ENCODE data around the gene TELO2. TPM values are rescaled to one million over a fixed set of nuclear protein-coding genes. Genes with fewer than 3 reads are reported as not detected.

Gene TELO2
- total RNA-seq, 2 experiments from 2014 or later: 29.7 to 30.8 TPM

DNA sequence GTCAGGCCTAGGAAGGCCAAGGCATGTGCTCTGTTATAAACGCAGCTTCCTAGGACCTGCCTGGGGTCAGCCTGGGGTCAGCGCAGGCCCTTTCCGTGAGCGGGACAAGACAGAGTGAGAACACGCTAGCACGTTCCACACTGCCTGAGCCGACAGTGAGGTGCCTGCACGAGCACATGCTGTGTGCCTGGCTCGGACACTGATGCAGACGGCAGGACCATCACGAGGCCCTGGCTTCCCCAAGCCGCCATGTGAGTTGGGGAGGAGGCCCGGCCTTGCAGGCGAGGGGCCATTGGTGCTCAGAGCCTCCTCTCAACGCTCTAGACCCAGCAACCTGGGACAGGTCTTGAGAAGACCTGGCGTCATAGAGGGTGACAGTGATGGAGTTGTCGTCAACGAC lies 49.4 kb downstream of the TELO2 start:
- H3K27ac Mint-ChIP-seq: peak overlapping the region; percentile 80
- intact Hi-C loops (cut with DNase I, micrococcal nuclease): no loop called here
- H3K4me1 Mint-ChIP-seq (ENCODE audit: low read depth): peaks cover 81% of the 10 kb centered on the region
- ATAC-seq (ENCODE audit: poor library complexity): no peak
- no peak overlapping the region for H3K4me3 ChIP-seq (ENCODE audit: low read length)
- POLR2A ChIA-PET: interaction anchor here (1.7 to 4.9 kb wide), 2 partner anchors 8 to 9 kb away, joined by 7 to 34 read pairs; partner anchors contain the start of gene TMEM204
- H3K27ac ChIP-seq (ENCODE audit: low read depth in 1 of 2, low read length in 2 of 2): no peak overlapping the region
- H3K9me3 Mint-ChIP-seq: no peaks in the 10 kb centered on the region
- H3K9me3 ChIP-seq (ENCODE audit: control insufficient read depth in 1 of 2, insufficient read depth in 1 of 2, low read length in 2 of 2): no peaks in the 10 kb centered on the region
- no peaks in the 10 kb centered on the region for H3K27me3 ChIP-seq (ENCODE audit: control insufficient read depth in 1 of 2, insufficient read depth in 2 of 2, low read length in 2 of 2)
- H3K27me3 Mint-ChIP-seq: no peaks in the 10 kb centered on the region
- H3K4me3 Mint-ChIP-seq: peak overlapping the region; percentile 77
- H3K4me1 ChIP-seq (ENCODE audit: insufficient read depth, low read length): peaks cover 99% of the 10 kb centered on the region
- TF ChIP-seq, protein P1, sequence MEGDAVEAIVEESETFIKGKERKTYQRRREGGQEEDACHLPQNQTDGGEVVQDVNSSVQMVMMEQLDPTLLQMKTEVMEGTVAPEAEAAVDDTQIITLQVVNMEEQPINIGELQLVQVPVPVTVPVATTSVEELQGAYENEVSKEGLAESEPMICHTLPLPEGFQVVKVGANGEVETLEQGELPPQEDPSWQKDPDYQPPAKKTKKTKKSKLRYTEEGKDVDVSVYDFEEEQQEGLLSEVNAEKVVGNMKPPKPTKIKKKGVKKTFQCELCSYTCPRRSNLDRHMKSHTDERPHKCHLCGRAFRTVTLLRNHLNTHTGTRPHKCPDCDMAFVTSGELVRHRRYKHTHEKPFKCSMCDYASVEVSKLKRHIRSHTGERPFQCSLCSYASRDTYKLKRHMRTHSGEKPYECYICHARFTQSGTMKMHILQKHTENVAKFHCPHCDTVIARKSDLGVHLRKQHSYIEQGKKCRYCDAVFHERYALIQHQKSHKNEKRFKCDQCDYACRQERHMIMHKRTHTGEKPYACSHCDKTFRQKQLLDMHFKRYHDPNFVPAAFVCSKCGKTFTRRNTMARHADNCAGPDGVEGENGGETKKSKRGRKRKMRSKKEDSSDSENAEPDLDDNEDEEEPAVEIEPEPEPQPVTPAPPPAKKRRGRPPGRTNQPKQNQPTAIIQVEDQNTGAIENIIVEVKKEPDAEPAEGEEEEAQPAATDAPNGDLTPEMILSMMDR (IDR thresholded peaks at IDR 0.05): no peak
- H3K36me3 Mint-ChIP-seq (ENCODE audit: low read depth): peaks cover 85% of the 10 kb centered on the region
- no peak for DNase-seq
- CTCF ChIA-PET: no interaction called here
- peaks cover 89% of the 10 kb centered on the region for H3K36me3 ChIP-seq (ENCODE audit: insufficient read depth, low read length)

DNA sequence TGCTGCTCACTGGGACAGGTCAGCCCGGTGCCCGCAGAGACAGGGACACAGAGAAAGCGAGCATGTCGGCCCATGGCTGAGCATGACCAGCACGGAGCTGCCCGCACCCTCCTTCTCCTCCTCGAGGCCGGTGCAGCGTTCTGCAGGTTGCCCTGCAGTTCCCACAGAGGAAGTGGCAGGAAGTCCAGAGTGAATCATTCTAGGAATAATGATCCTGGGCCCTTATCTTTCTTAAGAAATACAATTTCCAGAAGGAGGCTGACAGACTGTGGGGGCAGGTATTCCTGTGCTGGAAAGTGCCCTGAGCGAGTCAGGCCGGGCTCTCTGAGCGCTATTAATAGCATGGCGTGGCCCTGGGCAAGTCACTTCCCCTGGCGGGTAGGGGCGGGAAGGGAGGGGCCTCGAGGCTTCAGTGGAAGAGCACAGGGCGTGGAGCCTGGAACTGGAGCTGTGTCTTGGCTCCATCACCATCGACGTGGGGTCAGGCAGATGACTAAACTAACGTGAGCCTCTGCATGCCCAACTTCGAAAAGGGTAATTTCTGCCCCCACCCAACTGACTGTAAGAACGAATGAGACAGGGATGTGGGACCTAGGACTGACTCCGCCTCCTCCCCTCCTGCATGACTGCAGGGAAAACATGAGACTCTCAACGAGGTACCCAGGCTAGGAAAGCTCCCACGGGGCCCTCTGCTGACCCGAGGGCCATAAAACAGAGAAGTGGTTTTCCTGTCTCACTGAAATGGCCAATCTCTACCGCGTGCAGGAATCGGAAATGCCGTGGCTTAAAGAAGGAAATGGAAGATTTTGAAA lies 50.1 kb downstream of the TELO2 start:
- CTCF ChIA-PET: no interaction called here
- Mint-ChIP-seq H3K27me3 (no peaks in the 10 kb centered on the region), H3K4me3 (peak overlapping the region; percentile 54), H3K36me3 (ENCODE audit: low read depth) (peaks cover 85% of the 10 kb centered on the region), H3K9me3 (no peaks in the 10 kb centered on the region), H3K4me1 (ENCODE audit: low read depth) (peaks cover 81% of the 10 kb centered on the region), H3K27ac (peak overlapping the region; percentile 80)
- Histone ChIP-seq H3K27ac (ENCODE audit: low read depth in 1 of 2, low read length in 2 of 2) (peak overlapping the region; percentile 56 to 58), H3K4me1 (ENCODE audit: insufficient read depth, low read length) (peaks cover 99% of the 10 kb centered on the region), H3K36me3 (ENCODE audit: insufficient read depth, low read length) (peaks cover 89% of the 10 kb centered on the region), H3K27me3 (ENCODE audit: control insufficient read depth in 1 of 2, insufficient read depth in 2 of 2, low read length in 2 of 2) (no peaks in the 10 kb centered on the region), H3K4me3 (ENCODE audit: low read length) (peak overlapping the region; percentile 10), H3K9me3 (ENCODE audit: control insufficient read depth in 1 of 2, insufficient read depth in 1 of 2, low read length in 2 of 2) (no peaks in the 10 kb centered on the region)
- POLR2A ChIA-PET: interaction anchor here (0.7 to 4.9 kb wide), 2 partner anchors 9 to 17 kb away, joined by 3 to 34 read pairs; partner anchors contain the start of gene TMEM204
- intact Hi-C loops (cut with DNase I, micrococcal nuclease): no loop called here
- TF ChIP-seq, protein P1 (IDR thresholded peaks at IDR 0.05): no peak
- ATAC-seq (ENCODE audit: poor library complexity) (peak; percentile 66), DNase-seq (peak in 9 of 14 experiments; percentile 24 to 76 (median 45))

DNA sequence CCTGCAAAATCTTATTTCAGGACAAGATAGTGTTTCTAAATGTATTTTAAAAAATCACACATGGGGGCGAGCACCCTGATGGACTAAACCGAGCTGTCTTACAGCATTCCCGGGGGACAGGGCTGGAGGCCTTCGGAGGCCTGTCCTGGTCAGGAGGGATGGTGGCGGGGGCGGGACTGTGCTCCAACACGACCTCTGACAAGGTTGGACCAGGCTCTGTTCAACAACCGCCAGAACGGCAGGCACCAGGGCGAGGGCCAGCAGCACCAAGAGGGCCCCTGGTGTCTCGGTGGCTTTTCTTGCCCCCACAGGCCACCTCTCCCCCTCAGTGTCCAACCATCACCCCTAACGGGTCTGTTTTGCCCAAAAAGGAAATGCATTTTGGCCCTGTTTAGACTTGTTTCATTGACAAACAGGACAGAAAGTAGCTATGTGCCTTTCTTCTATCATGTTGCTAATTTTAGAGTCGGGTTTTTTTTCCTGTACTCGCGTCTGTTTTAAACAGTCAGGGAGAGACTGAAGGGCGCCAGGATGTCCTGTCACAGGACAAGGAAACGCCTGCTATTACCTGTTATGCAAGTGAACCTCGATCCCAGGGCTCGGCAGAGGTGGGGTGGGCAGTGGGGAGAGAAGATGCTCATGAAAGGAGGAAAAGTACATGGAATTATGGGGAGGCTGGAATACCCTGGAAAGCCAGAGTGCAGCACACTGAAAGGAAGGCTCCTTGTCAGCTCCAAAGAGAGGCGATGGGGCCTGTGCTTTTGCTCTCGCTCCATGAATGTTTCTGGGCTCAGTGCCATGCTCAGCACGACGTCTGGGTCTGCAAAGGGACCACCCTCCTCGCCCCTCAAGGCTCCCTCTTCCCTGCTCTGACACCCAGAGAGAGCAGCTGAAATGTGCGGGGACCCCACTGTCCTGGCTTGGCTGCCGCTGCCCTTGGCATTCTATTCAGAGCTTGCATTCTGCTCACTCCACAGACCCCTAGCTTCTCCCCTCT lies 52.2 kb downstream of the TELO2 start:
- H3K36me3 ChIP-seq (ENCODE audit: insufficient read depth, low read length): peaks cover 89% of the 10 kb centered on the region
- POLR2A ChIA-PET: interaction anchor here (1.2 to 4.9 kb wide), 5 partner anchors 8 to 126 kb away, joined by 3 to 34 read pairs (median 4); partner anchors contain the start of gene TMEM204
- Mint-ChIP-seq H3K4me3 (peak overlapping the region; percentile 68), H3K36me3 (ENCODE audit: low read depth) (peaks cover 91% of the 10 kb centered on the region), H3K9me3 (no peaks in the 10 kb centered on the region), H3K27ac (peak overlapping the region; percentile 80), H3K27me3 (no peaks in the 10 kb centered on the region), H3K4me1 (ENCODE audit: low read depth) (peaks cover 85% of the 10 kb centered on the region)
- CTCF ChIA-PET: no interaction called here
- no peaks in the 10 kb centered on the region for H3K27me3 ChIP-seq (ENCODE audit: control insufficient read depth in 1 of 2, insufficient read depth in 2 of 2, low read length in 2 of 2)
- ATAC-seq (ENCODE audit: poor library complexity): no peak
- intact Hi-C loops (cut with DNase I, micrococcal nuclease): no loop called here
- H3K27ac ChIP-seq (ENCODE audit: low read depth in 1 of 2, low read length in 2 of 2): peak overlapping the region; percentile 14 to 25
- TF ChIP-seq, protein P1 (IDR thresholded peaks at IDR 0.05): no peak
- H3K4me1 ChIP-seq (ENCODE audit: insufficient read depth, low read length): peaks cover 98% of the 10 kb centered on the region
- no peak overlapping the region for H3K4me3 ChIP-seq (ENCODE audit: low read length)
- no peak for DNase-seq
- H3K9me3 ChIP-seq (ENCODE audit: control insufficient read depth in 1 of 2, insufficient read depth in 1 of 2, low read length in 2 of 2): no peaks in the 10 kb centered on the region
